HepG2 (cell line): ENCODE measurements around the gene PERCC1. TPM values are rescaled to one million over a fixed set of nuclear protein-coding genes. Genes with fewer than 3 reads are reported as not detected.
A peak's percentile ranks its signal among the peaks of the same experiment; 100 is the strongest.

ENCODE experiments used
- BRD4 ChIP-seq: sonication (generic); formaldehyde crosslinking; IDR thresholded peaks from 2 replicates; pipeline ENCODE4 v1.4.0; 2020; ENCODE audit warnings: missing genetic modification reagents
- CBX5 ChIP-seq: sonication (generic); formaldehyde crosslinking; IDR thresholded peaks from 2 replicates; pipeline ENCODE4 v1.4.0; 2020; ENCODE audit warnings: missing genetic modification reagents, borderline replicate concordance
- FOXO1 ChIP-seq: sonication (generic); formaldehyde crosslinking; IDR thresholded peaks from 2 replicates; pipeline ENCODE4 v1.4.0; 2020; ENCODE audit warnings: missing genetic modification reagents
- IRF2 ChIP-seq: IDR thresholded peaks from 2 replicates; pipeline ENCODE4 v1.6.1; 2018; ENCODE audit warnings: missing genetic modification reagents, missing compliant biosample characterization
- KDM5A ChIP-seq: fragments of 200-600 bp; sonication (generic); IDR thresholded peaks from 2 replicates; pipeline ENCODE4 v1.7.0; 2018; ENCODE audit warnings: antibody characterized with exemption, mild to moderate bottlenecking, low read length, borderline replicate concordance
- KDM6A ChIP-seq: IDR thresholded peaks from 2 replicates; pipeline ENCODE4 v1.6.1; 2016; ENCODE audit warnings: low read depth
- MAFF ChIP-seq: IDR thresholded peaks from 2 replicates; pipeline ENCODE4 v1.6.1; 2011; ENCODE audit warnings: low read depth, low read length, improper control_type of control experiment
- MTF2 ChIP-seq: sonication (generic); formaldehyde crosslinking; IDR thresholded peaks from 2 replicates; pipeline ENCODE4 v1.5.0; 2020; ENCODE audit warnings: missing genetic modification reagents, borderline replicate concordance
- PCBP2 ChIP-seq: fragments of 200-400 bp; formaldehyde crosslinking; optimal IDR thresholded peaks from 2 replicates; pipeline ENCODE3; 2018; ENCODE audit warnings: low read length, low read depth; ENCODE audit not compliant: poor library complexity, severe bottlenecking
- PHF21A ChIP-seq: sonication (generic); formaldehyde crosslinking; IDR thresholded peaks from 2 replicates; pipeline ENCODE4 v1.5.0; 2020; ENCODE audit warnings: mild to moderate bottlenecking, missing genetic modification reagents
- PHF5A ChIP-seq: IDR thresholded peaks from one replicate; pipeline ENCODE4 v1.6.1; 2018; ENCODE audit warnings: low read depth, missing genetic modification reagents; ENCODE audit not compliant: unreplicated experiment
- RBM39 ChIP-seq: fragments of 200-400 bp; formaldehyde crosslinking; IDR thresholded peaks from one replicate; pipeline ENCODE4 v1.6.1; 2018; ENCODE audit warnings: antibody characterized with exemption, mild to moderate bottlenecking, low read depth, low read length; ENCODE audit not compliant: poor library complexity, severe bottlenecking
- SRSF4 ChIP-seq: fragments of 200-400 bp; formaldehyde crosslinking; IDR thresholded peaks from one replicate; pipeline ENCODE4 v1.6.1; 2018; ENCODE audit warnings: mild to moderate bottlenecking, low read depth, low read length, moderate library complexity; ENCODE audit not compliant: poor library complexity, severe bottlenecking
- SYNCRIP ChIP-seq: fragments of 200-400 bp; formaldehyde crosslinking; IDR thresholded peaks from 2 replicates; pipeline ENCODE4 v1.6.1; 2018; ENCODE audit warnings: mild to moderate bottlenecking, low read depth, low read length; ENCODE audit not compliant: insufficient read depth
- YEATS2 ChIP-seq: sonication (generic); formaldehyde crosslinking; IDR thresholded peaks from 2 replicates; pipeline ENCODE4 v1.4.0; 2020; ENCODE audit warnings: missing genetic modification reagents, borderline replicate concordance
- ZBTB3 ChIP-seq: sonication (generic); formaldehyde crosslinking; IDR thresholded peaks from 2 replicates; pipeline ENCODE4 v1.4.0; 2020; ENCODE audit warnings: low read depth, mild to moderate bottlenecking, moderate library complexity, missing genetic modification reagents, borderline replicate concordance
- ZBTB7A ChIP-seq: sonication (generic); formaldehyde crosslinking; IDR thresholded peaks from 2 replicates; pipeline ENCODE4 v1.8.0; 2022; ENCODE audit warnings: mild to moderate bottlenecking, missing genetic modification reagents
- ZFP36L1 ChIP-seq: sonication (generic); formaldehyde crosslinking; IDR thresholded peaks from 2 replicates; pipeline ENCODE4 v1.8.0; 2022; ENCODE audit warnings: mild to moderate bottlenecking, missing genetic modification reagents, moderate library complexity
- ZNF431 ChIP-seq: sonication (generic); formaldehyde crosslinking; IDR thresholded peaks from 2 replicates; pipeline ENCODE4 v1.9.0; 2022; ENCODE audit warnings: missing genetic modification reagents, low read depth, mild to moderate bottlenecking, borderline replicate concordance
- ZNF44 ChIP-seq: sonication (generic); formaldehyde crosslinking; IDR thresholded peaks from 2 replicates; pipeline ENCODE4 v1.5.1; 2020; ENCODE audit warnings: mild to moderate bottlenecking, missing genetic modification reagents
- ZNF556 ChIP-seq: sonication (generic); formaldehyde crosslinking; IDR thresholded peaks from 2 replicates; pipeline ENCODE4 v1.4.0; 2020; ENCODE audit warnings: mild to moderate bottlenecking, missing genetic modification reagents, borderline replicate concordance
- ZNF607 ChIP-seq: sonication (generic); formaldehyde crosslinking; IDR thresholded peaks from 2 replicates; pipeline ENCODE4 v1.5.1; 2020; ENCODE audit warnings: missing genetic modification reagents, mild to moderate bottlenecking, borderline replicate concordance
- ZNF652 ChIP-seq: IDR thresholded peaks from 2 replicates; pipeline ENCODE4 v1.6.1; 2016; ENCODE audit warnings: low read depth, borderline replicate concordance
- ZNF724P ChIP-seq: sonication (generic); formaldehyde crosslinking; IDR thresholded peaks from 2 replicates; pipeline ENCODE4 v1.8.0; 2022; ENCODE audit warnings: missing genetic modification reagents, borderline replicate concordance
- ZNF746 ChIP-seq: sonication (generic); formaldehyde crosslinking; IDR thresholded peaks from 2 replicates; pipeline ENCODE4 v1.8.0; 2022; ENCODE audit warnings: mild to moderate bottlenecking, missing genetic modification reagents
- ZNF816 ChIP-seq: sonication (generic); formaldehyde crosslinking; IDR thresholded peaks from 2 replicates; pipeline ENCODE4 v1.8.0; 2022; ENCODE audit warnings: missing genetic modification reagents, mild to moderate bottlenecking, borderline replicate concordance
- polyA plus RNA-seq, 8 experiments: library from polyadenylated mRNA; depleted of rRNA in 3 of 8; stranded (reverse) in 7 of 8; unstranded in 1 of 8; fragments of >200 nt; fragmentation: Illumina TruSeq in 4 of 8; extraction: Trizol in 4 of 8; gene quantifications; 2 replicates each; pipeline versions ENCODE4 v1.2.1 to v1.2.3, GENCODE V29; 2011 to 2016; ENCODE audit warnings: low read depth in 4 of 8, missing spikeins in 1 of 8, mixed read lengths in 1 of 8; ENCODE audit not compliant: insufficient read depth in 1 of 8
- total RNA-seq, 5 experiments: library from RNA; depleted of rRNA; stranded (reverse); fragments of >200 nt; fragmentation: Illumina TruSeq; extraction: Trizol; gene quantifications; 2 replicates each; pipeline ENCODE4 v1.2.3, GENCODE V29; 2016; ENCODE audit warnings: low read depth in 1 of 5
- TF ChIP-seq, protein P1 (sequence below): IDR thresholded peaks from 2 replicates; pipeline ENCODE4 v1.6.1; 2016; ENCODE audit warnings: mild to moderate bottlenecking, missing biosample characterization, missing genetic modification reagents
- TF ChIP-seq, protein P2 (sequence below): sonication (generic); formaldehyde crosslinking; IDR thresholded peaks from 2 replicates; pipeline ENCODE4 v1.5.0; 2020; ENCODE audit warnings: missing genetic modification reagents
- TF ChIP-seq, protein P3 (sequence below): sonication (generic); formaldehyde crosslinking; IDR thresholded peaks from 2 replicates; pipeline ENCODE4 v1.4.0; 2020; ENCODE audit warnings: missing genetic modification reagents, mild to moderate bottlenecking, borderline replicate concordance

Gene PERCC1
- total and polyA plus RNA-seq, 2 of the 13 experiments (the other 11 are each of a cell fraction or from before 2014, with no cell fraction given) = 0.15 TPM; not detected in 1

- TF ChIP-seq CBX5 (CRISPR knock-in tag) (no peak), ZBTB3 (CRISPR knock-in tag) (no peak), ZNF431 (CRISPR knock-in tag) (0 out of 2 replicates have a peak, but pooled peaks have one; percentile 46), SYNCRIP (no peak), FOXO1 (CRISPR knock-in tag) (peak; percentile 40; the same call in 1 of the 2 replicates), PHF21A (peak; percentile 85), ZNF44 (0 out of 2 replicates have a peak, but pooled peaks have one; percentile 57), SRSF4 (no peak), PHF5A (CRISPR knock-in tag) (no peak), MTF2 (CRISPR knock-in tag) (no peak), ZNF607 (CRISPR knock-in tag) (0 out of 2 replicates have a peak, but pooled peaks have one; percentile 54), ZNF746 (no peak), MAFF (no peak), KDM5A (no peak), ZNF724P (no peak), ZBTB7A (CRISPR knock-in tag) (peak; percentile 86; the same call in 1 of the 2 replicates), ZNF652 (CRISPR knock-in tag) (no peak), KDM6A (CRISPR knock-in tag) (no peak; the same call in 1 of the 2 replicates), ZNF816 (no peak), YEATS2 (CRISPR knock-in tag) (peak; percentile 37; the same call in 1 of the 2 replicates), RBM39 (no peak), PCBP2 (no peak), ZFP36L1 (no peak), ZNF556 (CRISPR knock-in tag) (peak; percentile 81), IRF2 (CRISPR knock-in tag) (peak; percentile 31; the same call in 1 of the 2 replicates), BRD4 (CRISPR knock-in tag) (no peak)
- TF ChIP-seq, protein P1, sequence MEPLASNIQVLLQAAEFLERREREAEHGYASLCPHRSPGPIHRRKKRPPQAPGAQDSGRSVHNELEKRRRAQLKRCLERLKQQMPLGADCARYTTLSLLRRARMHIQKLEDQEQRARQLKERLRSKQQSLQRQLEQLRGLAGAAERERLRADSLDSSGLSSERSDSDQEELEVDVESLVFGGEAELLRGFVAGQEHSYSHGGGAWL (CRISPR knock-in tag) = 0 out of 2 replicates have a peak, but pooled peaks have one; percentile 49
- TF ChIP-seq, protein P2, sequence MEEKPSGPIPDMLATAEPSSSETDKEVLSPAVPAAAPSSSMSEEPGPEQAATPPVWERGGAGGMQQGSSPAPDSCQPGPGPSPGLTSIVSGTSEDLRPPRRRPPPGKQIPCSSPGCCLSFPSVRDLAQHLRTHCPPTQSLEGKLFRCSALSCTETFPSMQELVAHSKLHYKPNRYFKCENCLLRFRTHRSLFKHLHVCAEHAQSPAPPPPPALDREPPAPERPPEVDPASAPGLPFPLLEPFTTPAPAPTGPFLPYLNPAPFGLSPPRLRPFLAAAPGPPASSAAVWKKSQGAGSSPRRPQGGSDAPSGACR = no peak
- TF ChIP-seq, protein P3, sequence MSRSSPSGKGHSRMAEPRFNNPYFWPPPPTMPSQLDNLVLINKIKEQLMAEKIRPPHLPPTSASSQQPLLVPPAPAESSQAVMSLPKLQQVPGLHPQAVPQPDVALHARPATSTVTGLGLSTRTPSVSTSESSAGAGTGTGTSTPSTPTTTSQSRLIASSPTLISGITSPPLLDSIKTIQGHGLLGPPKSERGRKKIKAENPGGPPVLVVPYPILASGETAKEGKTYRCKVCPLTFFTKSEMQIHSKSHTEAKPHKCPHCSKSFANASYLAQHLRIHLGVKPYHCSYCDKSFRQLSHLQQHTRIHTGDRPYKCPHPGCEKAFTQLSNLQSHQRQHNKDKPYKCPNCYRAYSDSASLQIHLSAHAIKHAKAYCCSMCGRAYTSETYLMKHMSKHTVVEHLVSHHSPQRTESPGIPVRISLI = peak; percentile 36; the same call in 1 of the 2 replicates
Measured at GRCh38 chr16:1430759-1431496, at the start of gene PERCC1 (continued).
